GM10248 (cell line): ENCODE data around the gene GPR152.

ENCODE experiments used
- CTCF ChIA-PET: fragments of 300-600 bp; sonication (Branson Sonifier 250); formaldehyde crosslinking; extraction: SDS; loops from one replicate; lab custom pipeline; 2021; ENCODE audit warnings: antibody characterized with exemption; lab: Yijun Ruan, JAX
- POLR2A ChIA-PET: fragments of 350-650 bp; sonication (Branson Sonifier 250); formaldehyde crosslinking; extraction: SDS; loops from one replicate; lab custom pipeline; 2020; ENCODE audit warnings: antibody characterized with exemption; lab: Yijun Ruan, JAX
- DNase-seq: peaks from one replicate; pipeline ENCODE4 v3.0.0; 2012; ENCODE audit errors: extremely low spot score
- TF ChIP-seq, protein P1 (sequence below): IDR thresholded peaks from 2 replicates; pipeline ENCODE4 v1.5.1; 2012; ENCODE audit warnings: mild to moderate bottlenecking, low read depth; ENCODE audit errors: extremely low read depth, missing control alignments, control extremely low read depth

The GPR152 gene

DNA sequence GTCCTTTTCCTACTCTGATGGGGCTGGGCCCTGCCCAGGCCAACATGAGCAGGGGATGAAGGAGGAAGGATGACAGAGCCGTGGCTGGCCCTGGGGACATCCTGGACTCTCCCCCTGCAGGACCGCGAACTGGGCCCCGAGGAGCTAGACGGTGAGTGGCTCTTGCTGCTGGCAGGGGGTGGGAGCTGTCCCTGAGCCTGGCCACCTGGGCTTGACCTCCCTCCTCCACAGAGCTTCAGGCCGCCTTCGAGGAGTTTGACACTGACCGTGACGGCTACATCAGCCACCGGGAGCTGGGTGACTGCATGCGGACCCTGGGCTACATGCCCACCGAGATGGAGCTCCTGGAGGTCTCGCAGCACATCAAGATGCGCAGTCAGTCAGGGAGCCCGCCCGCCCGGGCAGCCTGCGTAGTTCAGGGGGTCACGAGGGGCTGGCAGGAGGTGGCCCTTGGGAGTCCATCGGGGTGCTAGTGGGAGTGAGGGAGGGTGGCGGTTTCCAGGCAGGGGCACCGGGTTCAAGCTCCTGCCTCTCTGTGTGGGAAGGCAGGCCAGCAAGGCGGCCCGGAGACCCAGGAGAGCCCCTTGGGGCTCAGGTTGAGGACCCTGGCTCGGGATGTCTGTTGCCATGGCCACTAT, 3.7 kb upstream of the GPR152 start:
- TF ChIP-seq, protein P1, sequence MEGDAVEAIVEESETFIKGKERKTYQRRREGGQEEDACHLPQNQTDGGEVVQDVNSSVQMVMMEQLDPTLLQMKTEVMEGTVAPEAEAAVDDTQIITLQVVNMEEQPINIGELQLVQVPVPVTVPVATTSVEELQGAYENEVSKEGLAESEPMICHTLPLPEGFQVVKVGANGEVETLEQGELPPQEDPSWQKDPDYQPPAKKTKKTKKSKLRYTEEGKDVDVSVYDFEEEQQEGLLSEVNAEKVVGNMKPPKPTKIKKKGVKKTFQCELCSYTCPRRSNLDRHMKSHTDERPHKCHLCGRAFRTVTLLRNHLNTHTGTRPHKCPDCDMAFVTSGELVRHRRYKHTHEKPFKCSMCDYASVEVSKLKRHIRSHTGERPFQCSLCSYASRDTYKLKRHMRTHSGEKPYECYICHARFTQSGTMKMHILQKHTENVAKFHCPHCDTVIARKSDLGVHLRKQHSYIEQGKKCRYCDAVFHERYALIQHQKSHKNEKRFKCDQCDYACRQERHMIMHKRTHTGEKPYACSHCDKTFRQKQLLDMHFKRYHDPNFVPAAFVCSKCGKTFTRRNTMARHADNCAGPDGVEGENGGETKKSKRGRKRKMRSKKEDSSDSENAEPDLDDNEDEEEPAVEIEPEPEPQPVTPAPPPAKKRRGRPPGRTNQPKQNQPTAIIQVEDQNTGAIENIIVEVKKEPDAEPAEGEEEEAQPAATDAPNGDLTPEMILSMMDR = no peak
- POLR2A ChIA-PET = interaction anchor here (0.8 kb wide), 1 partner anchor 12 kb away, joined by 3 read pairs; no protein-coding TSS in a partner anchor
- DNase-seq = no peak
- CTCF ChIA-PET = interaction anchor here (1.0 to 1.7 kb wide), 2 partner anchors 29 to 110 kb away, joined by 3 to 6 read pairs; no protein-coding TSS in a partner anchor

DNA sequence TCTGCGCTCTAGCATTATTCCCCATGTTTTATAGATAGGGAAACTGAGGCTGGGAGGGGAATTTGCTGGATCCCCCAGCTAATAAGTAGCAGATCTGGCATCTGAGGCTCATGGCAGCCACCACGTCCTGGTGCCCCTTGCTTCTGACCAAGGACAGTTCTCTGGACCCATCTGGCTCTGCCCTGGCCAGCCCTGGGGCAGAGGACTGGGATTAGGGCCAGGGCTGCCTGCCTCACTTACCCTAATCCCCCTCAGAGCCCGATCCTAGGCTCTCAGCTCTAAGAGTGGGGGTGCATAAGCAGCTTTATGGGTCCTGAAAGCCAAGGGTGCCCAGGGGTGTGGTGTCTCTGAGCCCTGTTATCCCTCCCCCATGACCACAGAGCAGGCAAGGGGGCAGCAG, 2.5 kb upstream of the GPR152 start, which contains the start of gene CABP4:
TSS of gene CABP4 (plus strand) at position 301 of the 400 bp plus-strand sequence. CDS start at position 371, 70 bp downstream.
- TF ChIP-seq, protein P1 = no peak
- ChIA-PET CTCF (interaction anchor here (1.0 to 1.1 kb wide), 2 partner anchors 10 to 104 kb away, joined by 3 read pairs; no protein-coding TSS in a partner anchor), POLR2A (interaction anchor here (0.5 kb wide), 1 partner anchor 24 kb away, joined by 6 read pairs; no protein-coding TSS in a partner anchor)
- no peak for DNase-seq

DNA sequence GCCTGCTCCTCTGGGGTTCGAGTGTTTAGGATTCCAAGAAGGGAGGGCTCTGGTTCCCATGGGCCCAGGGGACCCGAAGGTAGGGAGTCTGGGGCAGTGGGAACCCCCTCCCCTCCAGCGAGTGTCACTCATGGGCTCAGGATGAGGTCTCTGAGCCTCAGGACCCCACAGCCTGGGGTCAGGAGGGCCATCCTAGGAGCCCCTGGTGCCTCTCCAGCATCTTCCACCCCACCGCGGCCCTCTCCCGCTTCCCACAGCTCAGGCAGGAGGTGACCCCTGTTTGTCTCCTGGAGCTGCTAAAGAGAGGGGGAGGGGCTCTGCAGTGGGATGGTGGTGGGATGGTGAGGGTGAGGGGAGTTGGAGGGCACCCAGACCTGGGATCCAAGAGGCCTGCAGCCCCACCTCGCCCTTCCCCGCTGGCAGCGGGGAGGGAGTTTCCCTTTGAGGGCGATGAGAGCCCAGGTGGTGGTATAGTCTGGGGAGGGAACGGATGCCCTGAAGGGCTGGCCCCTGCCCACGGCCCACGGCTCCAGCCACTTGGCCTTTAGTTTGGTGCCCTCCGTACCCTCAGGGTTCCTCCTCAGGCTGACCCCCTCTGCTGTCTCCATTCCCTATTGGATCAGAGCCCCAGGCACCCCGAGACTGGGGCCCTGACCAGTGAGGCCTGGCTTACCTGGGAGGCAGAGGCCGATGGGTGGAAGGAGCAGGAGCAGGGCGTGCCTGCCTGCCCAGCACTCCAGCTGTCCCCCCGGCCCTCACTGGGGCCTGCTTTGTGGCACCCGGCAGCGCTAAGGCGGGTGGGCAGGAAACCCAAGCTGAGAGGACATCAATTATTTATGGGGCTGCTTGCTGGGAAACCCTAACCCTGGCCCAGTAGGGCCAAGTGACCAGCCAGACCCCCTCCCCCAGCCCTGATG, 1.5 kb upstream of the GPR152 start:
- TF ChIP-seq, protein P1 = no peak
- no peak for DNase-seq
- ChIA-PET POLR2A (interaction anchor here (0.5 kb wide), 1 partner anchor 23 kb away, joined by 6 read pairs; no protein-coding TSS in a partner anchor), CTCF (interaction anchor here (1.1 kb wide), 1 partner anchor 103 kb away, joined by 3 read pairs; no protein-coding TSS in a partner anchor)

DNA sequence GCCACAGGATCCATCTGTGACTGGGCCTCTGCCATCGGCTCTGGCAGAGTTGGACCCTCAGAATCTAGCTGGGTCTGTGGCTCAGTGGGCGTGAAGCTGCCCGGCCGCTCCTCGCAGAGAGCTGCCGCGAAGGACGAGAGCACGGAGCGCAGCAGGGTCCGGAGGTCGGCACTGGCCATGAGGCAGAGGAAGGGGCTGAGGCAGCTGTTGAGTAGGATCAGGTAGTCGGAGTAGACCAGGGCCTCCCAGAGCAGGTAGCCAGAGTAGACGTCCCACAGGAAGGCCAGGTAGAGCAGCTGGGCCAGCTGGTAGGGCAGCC, 912 bp downstream of the GPR152 start:
- ChIA-PET POLR2A (interaction anchor here (0.8 to 1.1 kb wide), 2 partner anchors 10 to 17 kb away, joined by 3 read pairs; partner anchors contain the start of gene TMEM134), CTCF (no interaction called here)
- DNase-seq = no peak
- TF ChIP-seq, protein P1 = no peak

DNA sequence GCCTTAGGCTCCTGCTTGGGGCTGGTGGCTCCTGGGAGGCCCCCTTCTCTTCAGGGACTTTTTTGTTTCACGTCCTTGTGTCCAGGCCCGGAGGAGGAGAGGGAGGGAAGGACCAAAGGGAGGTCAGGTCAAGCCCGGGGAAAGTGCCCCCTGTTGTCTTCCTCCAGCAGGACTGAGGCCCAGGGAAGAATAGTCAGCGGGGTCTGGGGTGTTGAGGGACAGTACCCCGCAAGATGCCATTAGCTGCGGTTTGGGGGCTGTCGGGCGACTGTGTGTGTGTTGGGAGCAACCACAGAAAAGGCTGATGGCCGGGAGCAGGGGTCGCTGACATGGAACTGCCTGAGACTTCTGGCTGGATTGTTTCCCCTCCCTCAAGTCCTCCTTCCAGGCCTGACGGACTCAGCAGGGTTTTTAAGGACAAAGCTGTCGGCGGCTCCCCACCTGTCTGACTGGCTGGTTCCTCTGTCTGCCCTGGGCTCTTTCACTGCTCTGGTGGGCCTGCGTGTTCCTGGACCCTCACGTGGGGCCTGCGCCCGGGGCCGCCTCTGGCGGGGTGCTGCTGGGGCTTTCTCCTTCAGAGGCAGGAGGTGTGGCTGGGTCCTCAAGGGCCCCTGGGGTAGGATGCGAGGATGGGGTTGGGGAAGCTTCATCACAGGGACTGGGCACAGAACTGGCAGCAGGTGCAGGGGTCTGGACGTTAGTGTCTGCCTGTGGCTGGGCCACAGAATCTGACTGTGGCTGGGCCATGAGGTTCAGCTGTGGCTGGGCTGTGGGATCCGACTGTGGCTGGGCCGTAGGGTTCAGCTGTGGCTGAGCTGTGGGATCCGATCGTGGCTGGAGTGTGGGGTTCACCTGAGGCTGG, 1.5 kb downstream of the GPR152 start:
- TF ChIP-seq, protein P1 = no peak
- ChIA-PET CTCF (interaction anchor here (1.1 to 1.9 kb wide), 3 partner anchors 14 to 68 kb away, joined by 3 to 8 read pairs (median 3); partner anchors contain the start of gene PTPRCAP), POLR2A (interaction anchor here (0.6 to 1.1 kb wide), 4 partner anchors 10 to 179 kb away, joined by 3 to 4 read pairs (median 4); partner anchors contain the start of gene TMEM134)
- DNase-seq = no peak
